Prostate gland (tissue), 2 donors: ENCODE data around the gene CUX1.

ENCODE experiments used
- CTCF ChIP-seq, 4 experiments: fragments of 200-600 bp in 2 of 4; fragments of 450-650 bp in 2 of 4; sonication (generic) in 2 of 4; IDR thresholded peaks; 1 replicate in 3 of 4; 2 replicates in 1 of 4; pipeline ENCODE4 v1.5.1; 2016 to 2019; ENCODE audit warnings: antibody characterized with exemption in 4 of 4, mild to moderate bottlenecking in 2 of 4, moderate library complexity in 2 of 4
- POLR2A ChIP-seq: fragments of 450-650 bp; IDR thresholded peaks from one replicate; pipeline ENCODE4 v1.6.1; 2016; ENCODE audit warnings: antibody characterized with exemption, mild to moderate bottlenecking
- POLR2AphosphoS5 ChIP-seq: sonication (generic); formaldehyde crosslinking; IDR thresholded peaks from one replicate; pipeline ENCODE4 v1.6.1; 2017; ENCODE audit warnings: antibody characterized with exemption

- no peak for TF ChIP-seq POLR2AphosphoS5
- TF ChIP-seq CTCF (IDR thresholded peaks at IDR 0.05), result no peak
- TF ChIP-seq POLR2A, result no peak
These were observed 456.6 kb downstream of the CUX1 start for GRCh38 chr7:102273749-102274712.
